A673 (cell line): Measurements from ENCODE around the gene DTYMK.

Source experiments
- CTCF ChIP-seq: fragments of 300-800, 200-600 bp; sonication (generic); conservative IDR thresholded peaks from 2 replicates; pipeline ENCODE4 v1.5.1; 2017; ENCODE audit warnings: low read depth, mild to moderate bottlenecking, antibody characterized with exemption, low read length, moderate library complexity, mixed read lengths
- EZH2 ChIP-seq: fragments of 200-600 bp; sonication (generic); IDR thresholded peaks from 2 replicates; pipeline ENCODE4 v1.6.1; 2017; ENCODE audit warnings: borderline replicate concordance, low read depth, mild to moderate bottlenecking, mixed read lengths, antibody characterized with exemption, low read length; ENCODE audit not compliant: poor library complexity, severe bottlenecking

GRCh38 chr2:241633561-241633960 is 53.1 kb downstream of the DTYMK start:
- TF ChIP-seq CTCF, result no peak
- TF ChIP-seq EZH2, result no peak
